Peyer's patch (tissue), 4 donors: ENCODE results near the gene POFUT2.

Experiments
- CTCF ChIP-seq, 6 experiments: fragments of 450-650 bp in 4 of 6; fragments of 200-600 bp in 2 of 6; sonication (generic) in 1 of 6; IDR thresholded peaks; one replicate each; pipeline ENCODE4 v1.5.1; 2017 to 2019; ENCODE audit warnings: antibody characterized with exemption in 6 of 6, mild to moderate bottlenecking in 3 of 6, moderate library complexity in 1 of 6
- POLR2A ChIP-seq, 2 donors: fragments of 450-650 bp; IDR thresholded peaks; one replicate each; pipeline ENCODE4 v1.5.1; 2017; ENCODE audit warnings: antibody characterized with exemption in 2 of 2, mild to moderate bottlenecking in 2 of 2, moderate library complexity in 2 of 2

GRCh38 chr21:45248893-45249381, 38.8 kb downstream of the POFUT2 start:
- no peak for TF ChIP-seq CTCF (IDR thresholded peaks at IDR 0.05)
- no peak for TF ChIP-seq POLR2A (IDR thresholded peaks at IDR 0.05)
